Activated T-cell treated with anti-CD3 and anti-CD28 coated beads for 48 hours (primary cell): ENCODE measurements around the gene NEU1.
"Not testable (repeated sequence)": the region's sequence is repeated elsewhere in the genome, so short reads cannot be mapped to it uniquely, and the experiment has no call there.

ENCODE experiments used
- DNase-seq: peaks from one replicate; pipeline ENCODE4 v3.0.0-alpha.2; 2020; ENCODE audit warnings: low read depth

The NEU1 gene

DNA sequence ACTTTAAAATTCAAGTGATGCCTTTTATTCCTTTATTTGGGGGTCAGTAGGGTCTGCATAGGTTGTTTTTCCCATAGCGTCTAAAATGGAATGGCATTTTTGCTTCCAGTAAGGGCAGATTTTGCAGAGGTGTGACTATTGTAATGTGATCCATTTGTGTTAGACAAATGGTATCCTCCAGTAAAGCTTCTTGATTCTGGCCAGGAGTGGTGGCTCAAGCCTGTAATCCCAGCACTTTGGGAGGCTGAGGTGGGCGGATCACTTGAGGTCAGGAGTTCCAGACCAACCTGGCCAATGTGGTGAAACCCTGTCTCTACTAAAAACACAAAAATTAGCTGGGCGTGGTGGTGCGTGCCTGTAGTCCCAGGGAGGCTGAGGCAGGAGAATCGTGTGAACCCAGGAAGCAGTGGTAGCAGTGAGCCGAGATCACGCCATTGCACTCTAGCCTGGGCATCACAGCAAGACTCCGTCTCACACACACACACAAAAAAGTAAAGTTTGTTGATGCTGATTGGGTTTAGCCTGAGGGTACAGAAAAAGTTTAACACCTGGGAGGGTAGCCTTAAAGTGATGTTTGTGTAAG lies 44.6 kb downstream of the NEU1 start:
- DNase-seq = not testable (repeated sequence)

DNA sequence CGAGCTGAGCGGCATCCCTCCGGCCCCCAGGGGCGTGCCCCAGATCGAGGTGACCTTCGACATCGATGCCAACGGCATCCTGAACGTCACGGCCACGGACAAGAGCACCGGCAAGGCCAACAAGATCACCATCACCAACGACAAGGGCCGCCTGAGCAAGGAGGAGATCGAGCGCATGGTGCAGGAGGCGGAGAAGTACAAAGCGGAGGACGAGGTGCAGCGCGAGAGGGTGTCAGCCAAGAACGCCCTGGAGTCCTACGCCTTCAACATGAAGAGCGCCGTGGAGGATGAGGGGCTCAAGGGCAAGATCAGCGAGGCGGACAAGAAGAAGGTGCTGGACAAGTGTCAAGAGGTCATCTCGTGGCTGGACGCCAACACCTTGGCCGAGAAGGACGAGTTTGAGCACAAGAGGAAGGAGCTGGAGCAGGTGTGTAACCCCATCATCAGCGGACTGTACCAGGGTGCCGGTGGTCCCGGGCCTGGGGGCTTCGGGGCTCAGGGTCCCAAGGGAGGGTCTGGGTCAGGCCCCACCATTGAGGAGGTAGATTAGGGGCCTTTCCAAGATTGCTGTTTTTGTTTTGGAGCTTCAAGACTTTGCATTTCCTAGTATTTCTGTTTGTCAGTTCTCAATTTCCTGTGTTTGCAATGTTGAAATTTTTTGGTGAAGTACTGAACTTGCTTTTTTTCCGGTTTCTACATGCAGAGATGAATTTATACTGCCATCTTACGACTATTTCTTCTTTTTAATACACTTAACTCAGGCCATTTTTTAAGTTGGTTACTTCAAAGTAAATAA lies 45.3 kb downstream of the NEU1 start:
- DNase-seq = not testable (repeated sequence)

DNA sequence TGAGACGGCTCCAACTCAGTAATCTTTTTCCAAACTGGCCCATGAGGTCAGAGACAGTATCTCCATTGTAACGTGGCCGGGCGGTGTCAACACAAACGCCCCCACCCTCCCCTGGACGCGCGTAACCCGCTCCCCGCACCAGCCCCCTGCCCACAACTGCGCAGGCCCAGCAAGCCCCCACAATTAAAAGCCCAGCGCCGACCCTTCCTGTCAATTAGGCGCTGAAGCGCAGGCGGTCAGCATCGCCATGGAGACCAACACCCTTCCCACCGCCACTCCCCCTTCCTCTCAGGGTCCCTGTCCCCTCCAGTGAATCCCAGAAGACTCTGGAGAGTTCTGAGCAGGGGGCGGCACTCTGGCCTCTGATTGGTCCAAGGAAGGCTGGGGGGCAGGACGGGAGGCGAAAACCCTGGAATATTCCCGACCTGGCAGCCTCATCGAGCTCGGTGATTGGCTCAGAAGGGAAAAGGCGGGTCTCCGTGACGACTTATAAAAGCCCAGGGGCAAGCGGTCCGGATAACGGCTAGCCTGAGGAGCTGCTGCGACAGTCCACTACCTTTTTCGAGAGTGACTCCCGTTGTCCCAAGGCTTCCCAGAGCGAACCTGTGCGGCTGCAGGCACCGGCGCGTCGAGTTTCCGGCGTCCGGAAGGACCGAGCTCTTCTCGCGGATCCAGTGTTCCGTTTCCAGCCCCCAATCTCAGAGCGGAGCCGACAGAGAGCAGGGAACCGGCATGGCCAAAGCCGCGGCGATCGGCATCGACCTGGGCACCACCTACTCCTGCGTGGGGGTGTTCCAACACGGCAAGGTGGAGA lies 47.4 kb downstream of the NEU1 start, which contains the start of the genes HSPA1A and HSPA1L:
TSS of gene HSPA1A (plus strand) at position 519 of the 814 bp plus-strand sequence. CDS start at position 733, 214 bp downstream.
TSS of gene HSPA1L (minus strand) at position 259 of the 814 bp plus-strand sequence. CDS start 3,311 bp downstream, outside the sequence.
- DNase-seq = peak; percentile 62

DNA sequence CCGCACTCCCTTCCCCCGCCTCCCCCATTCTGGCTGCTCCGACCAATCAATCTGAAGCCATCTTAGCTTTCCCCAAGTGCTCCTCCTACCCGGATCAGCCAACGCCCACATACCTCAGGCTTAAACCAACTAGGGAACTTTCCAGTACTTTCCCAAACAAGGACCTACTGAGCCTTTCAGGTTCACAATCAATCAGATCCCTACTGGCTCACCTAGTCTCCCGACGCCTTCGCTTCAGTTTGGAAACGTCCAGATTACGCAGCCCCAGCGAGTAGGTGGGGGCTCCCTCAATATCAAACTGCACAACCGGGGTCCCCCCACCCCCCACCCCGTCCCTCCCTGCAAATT lies 48.0 kb downstream of the NEU1 start:
- peak; percentile 56 for DNase-seq

DNA sequence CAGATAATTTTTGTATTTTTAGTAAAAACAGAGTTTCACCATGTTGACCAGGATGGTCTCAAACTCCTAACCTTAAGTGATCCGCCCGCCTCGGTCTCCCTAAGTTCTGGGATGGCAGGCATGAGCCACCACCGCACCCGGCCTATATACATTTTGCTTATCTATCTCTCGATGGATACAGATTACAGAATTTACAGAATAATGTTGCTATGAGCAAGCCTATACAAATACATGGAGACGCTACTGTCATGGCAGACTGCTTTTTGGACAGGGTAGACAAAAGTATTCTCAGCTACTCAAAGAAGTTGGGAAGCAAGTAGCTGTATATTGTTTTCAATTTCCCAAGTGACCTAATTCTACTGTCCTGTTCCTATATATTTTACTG lies 49.2 kb downstream of the NEU1 start:
- no peak for DNase-seq

DNA sequence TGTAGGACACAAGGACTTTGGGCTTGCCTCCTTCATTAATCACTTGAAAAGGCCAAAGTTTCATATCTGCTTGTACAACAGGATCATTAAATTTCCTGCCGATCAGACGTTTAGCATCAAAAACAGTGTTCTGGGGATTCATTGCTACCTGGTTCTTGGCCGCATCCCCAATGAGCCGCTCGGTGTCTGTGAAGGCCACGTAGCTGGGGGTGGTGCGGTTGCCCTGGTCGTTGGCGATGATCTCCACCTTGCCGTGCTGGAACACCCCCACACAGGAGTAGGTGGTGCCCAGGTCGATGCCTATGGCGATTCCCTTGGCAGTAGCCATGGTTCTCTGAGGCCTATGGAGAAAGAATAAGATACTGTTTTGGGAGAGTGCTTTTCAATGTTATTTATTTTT lies 51.0 kb downstream of the NEU1 start:
- no peak for DNase-seq

DNA sequence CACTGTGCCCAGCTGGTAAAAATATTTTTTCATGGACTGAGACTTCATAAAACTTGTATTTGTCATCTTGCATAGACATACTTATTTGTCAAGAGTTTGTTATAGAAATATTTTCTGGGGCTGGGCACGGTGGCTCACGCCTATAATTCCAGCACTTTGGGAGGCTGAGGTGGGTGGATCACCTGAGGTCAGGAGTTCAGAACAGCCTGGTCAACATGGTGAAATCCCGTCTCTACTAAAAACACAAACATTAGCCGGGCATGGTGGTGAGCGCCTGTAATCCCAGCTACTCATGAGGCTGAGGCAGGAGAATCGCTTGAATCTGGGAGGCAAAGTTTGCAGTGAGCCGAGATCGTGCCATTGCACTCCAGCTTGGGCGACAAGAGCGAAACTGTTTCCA lies 54.0 kb downstream of the NEU1 start:
- DNase-seq = not testable (repeated sequence)
